ENCODE results near the gene NUP153. TPM values are rescaled to one million over a fixed set of nuclear protein-coding genes. Genes with fewer than 3 reads are reported as not detected.

Gene NUP153
- total and polyA plus RNA-seq, 11 donors = 3.7 to 31.7 (median 25.4) TPM

DNA sequence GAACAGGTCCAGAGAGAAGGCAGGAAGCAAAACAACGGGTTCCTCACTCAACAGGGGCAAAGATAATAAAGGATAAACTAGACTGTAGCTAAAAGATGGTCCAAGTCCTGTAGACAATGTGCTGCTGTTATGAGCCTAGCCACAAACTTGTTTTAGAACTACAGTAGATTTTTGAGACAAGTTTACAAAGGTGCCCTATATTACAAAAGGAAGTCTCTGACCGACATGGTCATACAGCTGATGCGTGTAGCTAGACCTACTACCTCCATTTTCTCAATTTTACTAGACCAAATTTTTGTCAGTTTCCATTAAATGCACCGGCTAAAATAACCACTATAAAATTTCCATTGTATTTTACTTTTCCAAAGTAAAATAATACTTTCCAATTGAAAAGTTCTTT, 94.7 kb downstream of the NUP153 start:
- Histone ChIP-seq H3K4me3 (no peak overlapping the region), H3K27me3 (no peaks in the 10 kb centered on the region), H3K36me3 (peaks cover 0 to 81% (median 56%) of the 10 kb centered on the region in 9 donors), H3K9me3 (no peaks in the 10 kb centered on the region), H3K27ac (no peak overlapping the region), H3K4me1 (peaks cover 0 to 6% (median 0%) of the 10 kb centered on the region in 12 donors)
- no peak for DNase-seq
- no peak for ATAC-seq
- no peak for TF ChIP-seq POLR2A (IDR thresholded peaks at IDR 0.05)
- TF ChIP-seq, protein P1, sequence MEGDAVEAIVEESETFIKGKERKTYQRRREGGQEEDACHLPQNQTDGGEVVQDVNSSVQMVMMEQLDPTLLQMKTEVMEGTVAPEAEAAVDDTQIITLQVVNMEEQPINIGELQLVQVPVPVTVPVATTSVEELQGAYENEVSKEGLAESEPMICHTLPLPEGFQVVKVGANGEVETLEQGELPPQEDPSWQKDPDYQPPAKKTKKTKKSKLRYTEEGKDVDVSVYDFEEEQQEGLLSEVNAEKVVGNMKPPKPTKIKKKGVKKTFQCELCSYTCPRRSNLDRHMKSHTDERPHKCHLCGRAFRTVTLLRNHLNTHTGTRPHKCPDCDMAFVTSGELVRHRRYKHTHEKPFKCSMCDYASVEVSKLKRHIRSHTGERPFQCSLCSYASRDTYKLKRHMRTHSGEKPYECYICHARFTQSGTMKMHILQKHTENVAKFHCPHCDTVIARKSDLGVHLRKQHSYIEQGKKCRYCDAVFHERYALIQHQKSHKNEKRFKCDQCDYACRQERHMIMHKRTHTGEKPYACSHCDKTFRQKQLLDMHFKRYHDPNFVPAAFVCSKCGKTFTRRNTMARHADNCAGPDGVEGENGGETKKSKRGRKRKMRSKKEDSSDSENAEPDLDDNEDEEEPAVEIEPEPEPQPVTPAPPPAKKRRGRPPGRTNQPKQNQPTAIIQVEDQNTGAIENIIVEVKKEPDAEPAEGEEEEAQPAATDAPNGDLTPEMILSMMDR (IDR thresholded peaks at IDR 0.05) = no peak
- 85 to 90% (median 88%) methylated on average over 4 of the region's 4 CpGs for WGBS, 4 donors
- intact Hi-C loops (cut with DNase I) = loop anchor here in 1 of 10 donors (10.0 kb wide), 1 partner anchor 173 kb away; no protein-coding TSS in a partner anchor

DNA sequence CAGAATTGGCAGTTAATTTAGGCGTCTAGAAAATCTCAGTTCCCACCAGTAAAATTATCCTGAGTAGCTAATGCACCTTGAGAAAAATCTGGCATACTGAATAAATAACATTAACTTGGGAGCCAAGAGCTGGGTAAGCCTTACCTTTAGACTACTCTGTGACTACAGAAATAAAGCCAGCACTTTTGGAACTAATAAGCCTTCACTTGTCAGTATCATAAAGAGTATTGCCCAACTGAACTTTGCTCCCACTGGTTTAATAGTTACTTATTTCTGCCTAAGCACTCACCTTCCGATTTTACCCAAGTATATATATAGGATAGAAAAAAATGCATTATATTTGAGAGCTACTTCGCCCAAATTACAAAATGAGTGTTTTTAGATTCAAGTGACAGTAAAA, 95.9 kb downstream of the NUP153 start:
- peaks cover 0 to 81% (median 56%) of the 10 kb centered on the region in 9 donors for H3K36me3 ChIP-seq
- intact Hi-C loops (cut with DNase I) = loop anchor here in 1 of 10 donors (10.0 kb wide), 1 partner anchor 174 kb away; no protein-coding TSS in a partner anchor
- no peak for TF ChIP-seq POLR2A (IDR thresholded peaks at IDR 0.05)
- TF ChIP-seq, protein P1 (IDR thresholded peaks at IDR 0.05) = no peak
- WGBS, 4 donors = 84 to 89% (median 86%) methylated on average over 3 of the region's 3 CpGs
- peaks cover 0 to 4% (median 0%) of the 10 kb centered on the region in 12 donors for H3K4me1 ChIP-seq
- ATAC-seq (no peak), DNase-seq (no peak)
- no peaks in the 10 kb centered on the region for H3K27me3 ChIP-seq
- no peak overlapping the region for H3K27ac ChIP-seq
- no peak overlapping the region for H3K4me3 ChIP-seq
- H3K9me3 ChIP-seq = no peaks in the 10 kb centered on the region

DNA sequence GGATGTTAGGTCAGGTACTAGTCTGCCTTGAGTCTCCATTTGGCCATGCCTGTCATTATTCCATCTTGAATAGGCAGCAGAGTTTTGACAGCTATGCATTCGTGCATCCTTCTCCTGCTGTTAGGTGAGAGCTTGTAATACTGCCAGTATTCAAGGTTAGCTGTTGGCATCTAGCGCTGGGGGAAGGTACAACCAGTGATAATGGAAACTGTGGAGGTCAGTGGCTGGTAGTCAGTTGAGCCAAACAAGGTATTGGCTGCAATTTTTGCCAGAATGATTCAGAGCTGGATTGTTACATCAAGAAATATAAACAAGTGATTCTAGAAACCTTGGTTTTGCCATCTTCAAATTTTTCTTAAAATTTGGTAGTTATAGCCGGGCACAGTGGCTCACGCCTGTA, 100.1 kb downstream of the NUP153 start:
- Histone ChIP-seq H3K36me3 (peaks cover 0 to 85% (median 57%) of the 10 kb centered on the region in 9 donors), H3K9me3 (no peaks in the 10 kb centered on the region), H3K4me3 (no peak overlapping the region), H3K27me3 (no peaks in the 10 kb centered on the region), H3K4me1 (peaks cover 0 to 13% (median 7%) of the 10 kb centered on the region in 12 donors), H3K27ac (no peak overlapping the region)
- TF ChIP-seq POLR2A (IDR thresholded peaks at IDR 0.05) = no peak
- TF ChIP-seq, protein P1 (IDR thresholded peaks at IDR 0.05) = no peak
- ATAC-seq (no peak), DNase-seq (no peak)
- intact Hi-C loops (cut with DNase I) = loop anchor here in 2 of 10 donors (10.0 kb wide), 2 partner anchors 98 to 378 kb away; partner anchors contain the start of genes KIF13A (in 1 of the 2) and NUP153 (in 1 of the 2)
- WGBS, 4 donors = 84 to 96% (median 90%) methylated on average over 4 of the region's 4 CpGs

DNA sequence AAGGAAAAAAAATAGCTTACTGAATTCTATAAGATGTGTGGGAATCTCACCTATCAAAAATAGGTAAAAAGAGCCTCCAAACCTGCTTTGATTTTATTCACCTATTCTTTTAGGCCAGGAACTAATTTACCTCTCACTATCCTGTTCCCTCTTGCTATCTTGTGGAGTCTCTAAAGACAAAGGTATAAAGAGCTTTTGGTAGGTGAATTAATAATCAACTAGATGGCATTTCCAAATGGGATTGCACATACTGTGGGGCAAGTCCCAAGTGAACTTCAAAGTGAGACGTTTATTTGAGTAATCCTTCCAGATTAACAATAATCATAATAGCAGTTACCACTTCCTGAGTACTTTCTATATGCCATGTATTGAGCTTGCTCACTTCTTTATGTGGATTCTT, 103.8 kb downstream of the NUP153 start:
- Histone ChIP-seq H3K27me3 (no peaks in the 10 kb centered on the region), H3K9me3 (no peaks in the 10 kb centered on the region), H3K27ac (no peak overlapping the region), H3K36me3 (peaks cover 0 to 57% (median 35%) of the 10 kb centered on the region in 9 donors), H3K4me1 (peaks cover 0 to 20% (median 13%) of the 10 kb centered on the region in 12 donors), H3K4me3 (no peak overlapping the region)
- DNase-seq (no peak), ATAC-seq (no peak)
- intact Hi-C loops (cut with DNase I) = loop anchor here in 6 of 10 donors (5.0 to 10.0 kb wide), 4 partner anchors 84 to 382 kb away; partner anchors contain the start of genes NUP153 (in 4 of the 6) and KIF13A (in 1 of the 6)
- 26 to 55% (median 30%) methylated on average over 1 of the region's 1 CpG for WGBS, 4 donors
- no peak for TF ChIP-seq POLR2A (IDR thresholded peaks at IDR 0.05)
- TF ChIP-seq, protein P1 (IDR thresholded peaks at IDR 0.05) = no peak
